Measurements from ENCODE around the gene GLDC.
"Not testable (repeated sequence)": the region's sequence is repeated elsewhere in the genome, so short reads cannot be mapped to it uniquely, and the experiment has no call there.

The GLDC gene

DNA sequence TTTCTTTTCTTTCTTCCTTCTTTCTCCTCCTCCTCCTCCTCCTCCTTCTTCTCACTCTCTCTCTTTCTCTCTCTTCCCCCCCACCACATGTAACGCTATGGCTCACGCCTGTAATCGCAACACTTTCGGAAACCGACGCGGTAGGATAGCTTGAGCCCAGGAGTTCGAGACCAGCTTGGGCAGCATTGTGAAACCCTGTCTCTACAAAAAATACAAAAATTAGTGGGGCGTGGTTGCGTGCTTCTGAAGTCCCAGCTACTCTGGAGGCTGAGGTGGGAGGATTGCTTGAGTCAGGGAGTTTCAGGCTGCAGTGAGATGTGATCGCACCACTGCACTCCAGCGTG is 736 bp upstream of the GLDC start:
- Histone ChIP-seq H3K27me3 (ENCODE audit: insufficient read depth, low read length, poor library complexity) (no peaks in the 10 kb centered on the region), H3K4me2 (ENCODE audit: insufficient read depth, low read length) (no peak overlapping the region), H3K9me3 (ENCODE audit: insufficient read depth, low read length, severe bottlenecking) (no peaks in the 10 kb centered on the region), H3K79me2 (ENCODE audit: insufficient read depth, low read length) (no peaks in the 10 kb centered on the region), H3K27ac (ENCODE audit: low read length) (no peak overlapping the region), H3K4me1 (ENCODE audit: insufficient read depth, low read length) (no peaks in the 10 kb centered on the region), H3K36me3 (ENCODE audit: insufficient read depth, low read length) (no peaks in the 10 kb centered on the region), H3K4me3 (ENCODE audit: low read depth in 1 of 2, low read length in 2 of 2) (no peak overlapping the region), H3K9ac (ENCODE audit: low read depth, low read length) (no peak overlapping the region), H4K20me1 (ENCODE audit: insufficient read depth, low read length) (no peaks in the 10 kb centered on the region), H2AFZ (ENCODE audit: low read depth, low read length) (no peak overlapping the region)
- DNase-seq (no peak), ATAC-seq (ENCODE audit: insufficient read depth, low read depth) (no peak)
- TF ChIP-seq, protein P1, sequence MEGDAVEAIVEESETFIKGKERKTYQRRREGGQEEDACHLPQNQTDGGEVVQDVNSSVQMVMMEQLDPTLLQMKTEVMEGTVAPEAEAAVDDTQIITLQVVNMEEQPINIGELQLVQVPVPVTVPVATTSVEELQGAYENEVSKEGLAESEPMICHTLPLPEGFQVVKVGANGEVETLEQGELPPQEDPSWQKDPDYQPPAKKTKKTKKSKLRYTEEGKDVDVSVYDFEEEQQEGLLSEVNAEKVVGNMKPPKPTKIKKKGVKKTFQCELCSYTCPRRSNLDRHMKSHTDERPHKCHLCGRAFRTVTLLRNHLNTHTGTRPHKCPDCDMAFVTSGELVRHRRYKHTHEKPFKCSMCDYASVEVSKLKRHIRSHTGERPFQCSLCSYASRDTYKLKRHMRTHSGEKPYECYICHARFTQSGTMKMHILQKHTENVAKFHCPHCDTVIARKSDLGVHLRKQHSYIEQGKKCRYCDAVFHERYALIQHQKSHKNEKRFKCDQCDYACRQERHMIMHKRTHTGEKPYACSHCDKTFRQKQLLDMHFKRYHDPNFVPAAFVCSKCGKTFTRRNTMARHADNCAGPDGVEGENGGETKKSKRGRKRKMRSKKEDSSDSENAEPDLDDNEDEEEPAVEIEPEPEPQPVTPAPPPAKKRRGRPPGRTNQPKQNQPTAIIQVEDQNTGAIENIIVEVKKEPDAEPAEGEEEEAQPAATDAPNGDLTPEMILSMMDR (IDR thresholded peaks at IDR 0.05; ENCODE audit: borderline replicate concordance, extremely low read depth, low read length, poor library complexity, severe bottlenecking): no peak
- no peak for TF ChIP-seq EZH2 (IDR thresholded peaks at IDR 0.05; ENCODE audit: borderline replicate concordance, low read depth, low read length, severe bottlenecking)

DNA sequence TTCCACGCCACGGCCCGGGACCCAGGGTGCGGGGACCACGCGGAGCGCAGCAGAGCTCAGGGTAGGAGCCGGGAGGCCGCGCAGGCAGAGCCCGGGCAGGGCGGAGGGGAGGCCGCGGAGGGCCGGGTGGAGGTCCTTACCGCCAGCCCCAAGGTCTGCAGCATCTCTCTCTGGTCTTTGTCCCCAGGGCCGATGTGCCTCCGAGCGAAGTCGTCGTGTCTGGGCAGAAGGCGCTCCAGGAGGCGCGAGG is 499 bp downstream of the GLDC start:
- H3K27me3 ChIP-seq (ENCODE audit: insufficient read depth, low read length, poor library complexity); H3K36me3 ChIP-seq (ENCODE audit: insufficient read depth, low read length); H3K4me1 ChIP-seq (ENCODE audit: insufficient read depth, low read length); H4K20me1 ChIP-seq (ENCODE audit: insufficient read depth, low read length); ATAC-seq (ENCODE audit: insufficient read depth, low read depth); H3K9ac ChIP-seq (ENCODE audit: low read depth, low read length); H2AFZ ChIP-seq (ENCODE audit: low read depth, low read length); H3K27ac ChIP-seq (ENCODE audit: low read length); H3K79me2 ChIP-seq (ENCODE audit: insufficient read depth, low read length); H3K9me3 ChIP-seq (ENCODE audit: insufficient read depth, low read length, severe bottlenecking); H3K4me2 ChIP-seq (ENCODE audit: insufficient read depth, low read length); DNase-seq; H3K4me3 ChIP-seq (ENCODE audit: low read depth in 1 of 2, low read length in 2 of 2): not testable (repeated sequence)

DNA sequence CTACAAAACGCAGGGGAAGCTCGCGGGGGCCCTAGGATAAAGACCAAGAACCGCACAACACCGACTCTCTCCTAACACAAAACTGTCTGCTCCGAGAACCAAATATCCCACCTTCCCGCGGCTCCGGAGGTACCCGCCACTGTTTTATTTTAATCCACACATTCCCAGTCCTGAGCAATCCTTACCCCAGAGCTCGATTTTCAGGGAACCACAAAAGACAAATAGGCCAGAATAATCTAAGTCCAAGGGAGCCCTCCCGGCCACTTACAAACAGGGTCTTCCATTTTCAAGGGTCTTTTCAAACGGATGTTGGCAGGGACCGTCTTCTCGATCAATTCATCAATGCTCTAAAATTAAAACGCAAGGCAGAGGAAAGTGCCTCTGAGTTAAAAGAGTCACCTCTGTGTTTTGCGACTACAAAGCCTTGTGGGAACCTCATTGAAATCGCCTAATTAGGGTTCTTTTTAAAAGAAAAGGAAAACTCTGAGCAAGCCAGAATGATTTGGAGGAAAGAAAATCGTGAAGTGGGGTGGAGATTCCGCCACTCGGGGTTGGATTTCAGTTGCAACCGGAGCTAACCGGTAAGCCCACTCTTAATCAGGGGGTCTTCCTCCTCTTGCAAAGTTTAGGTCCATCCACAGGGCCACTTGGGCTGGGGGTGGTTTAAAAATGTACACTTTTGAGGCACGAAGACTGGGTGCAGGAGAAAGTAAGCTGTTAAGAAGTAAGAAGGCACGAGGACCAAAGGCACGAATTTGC is 1.0 kb downstream of the GLDC start:
- Histone ChIP-seq H3K4me1 (ENCODE audit: insufficient read depth, low read length) (no peaks in the 10 kb centered on the region), H3K27me3 (ENCODE audit: insufficient read depth, low read length, poor library complexity) (no peaks in the 10 kb centered on the region), H3K79me2 (ENCODE audit: insufficient read depth, low read length) (no peaks in the 10 kb centered on the region), H3K4me2 (ENCODE audit: insufficient read depth, low read length) (no peak overlapping the region), H3K27ac (ENCODE audit: low read length) (no peak overlapping the region), H3K9me3 (ENCODE audit: insufficient read depth, low read length, severe bottlenecking) (no peaks in the 10 kb centered on the region), H3K36me3 (ENCODE audit: insufficient read depth, low read length) (no peaks in the 10 kb centered on the region), H2AFZ (ENCODE audit: low read depth, low read length) (no peak overlapping the region), H3K9ac (ENCODE audit: low read depth, low read length) (no peak overlapping the region), H4K20me1 (ENCODE audit: insufficient read depth, low read length) (no peaks in the 10 kb centered on the region), H3K4me3 (ENCODE audit: low read depth in 1 of 2, low read length in 2 of 2) (no peak overlapping the region)
- DNase-seq (no peak), ATAC-seq (ENCODE audit: insufficient read depth, low read depth) (no peak)
- TF ChIP-seq EZH2 (IDR thresholded peaks at IDR 0.05; ENCODE audit: borderline replicate concordance, low read depth, low read length, severe bottlenecking): no peak
- TF ChIP-seq, protein P1 (IDR thresholded peaks at IDR 0.05; ENCODE audit: borderline replicate concordance, extremely low read depth, low read length, poor library complexity, severe bottlenecking): no peak

GRCh38 chr9:6641961-6642360 is 3.6 kb downstream of the GLDC start:
- DNase-seq: no peak
- no peak for TF ChIP-seq EZH2 (IDR thresholded peaks at IDR 0.05; ENCODE audit: borderline replicate concordance, low read depth, low read length, severe bottlenecking)
- TF ChIP-seq, protein P1 (IDR thresholded peaks at IDR 0.05; ENCODE audit: borderline replicate concordance, extremely low read depth, low read length, poor library complexity, severe bottlenecking): no peak
- no peak overlapping the region for H3K4me2 ChIP-seq (ENCODE audit: insufficient read depth, low read length)
- no peak for ATAC-seq (ENCODE audit: insufficient read depth, low read depth)
- no peaks in the 10 kb centered on the region for H3K9me3 ChIP-seq (ENCODE audit: insufficient read depth, low read length, severe bottlenecking)
- no peaks in the 10 kb centered on the region for H3K4me1 ChIP-seq (ENCODE audit: insufficient read depth, low read length)
- no peak overlapping the region for H3K9ac ChIP-seq (ENCODE audit: low read depth, low read length)
- H3K4me3 ChIP-seq (ENCODE audit: low read depth in 1 of 2, low read length in 2 of 2): no peak overlapping the region
- H2AFZ ChIP-seq (ENCODE audit: low read depth, low read length): no peak overlapping the region
- H4K20me1 ChIP-seq (ENCODE audit: insufficient read depth, low read length): no peaks in the 10 kb centered on the region
- no peaks in the 10 kb centered on the region for H3K79me2 ChIP-seq (ENCODE audit: insufficient read depth, low read length)
- no peak overlapping the region for H3K27ac ChIP-seq (ENCODE audit: low read length)
- no peaks in the 10 kb centered on the region for H3K27me3 ChIP-seq (ENCODE audit: insufficient read depth, low read length, poor library complexity)
- H3K36me3 ChIP-seq (ENCODE audit: insufficient read depth, low read length): no peaks in the 10 kb centered on the region
